ENCODE data around the gene RTL9.
"Not testable (repeated sequence)": the region's sequence is repeated elsewhere in the genome, so short reads cannot be mapped to it uniquely, and the experiment has no call there.

RTL9 gene

GRCh38 chrX:110403441-110404238 lies 45.0 kb downstream of the RTL9 start:
- Histone ChIP-seq H3K9me3 (ENCODE audit: control insufficient read depth in 1 of 2, low read length in 2 of 2) (no peaks in the 10 kb centered on the region), H3K4me3 (ENCODE audit: low read depth in 1 of 2, low read length in 2 of 2) (no peak overlapping the region), H3K27me3 (ENCODE audit: control insufficient read depth in 1 of 2, insufficient read depth in 2 of 2, low read length in 2 of 2) (no peaks in the 10 kb centered on the region), H3K4me1 (ENCODE audit: control insufficient read depth in 1 of 2, insufficient read depth in 2 of 2, low read length in 2 of 2) (no peaks in the 10 kb centered on the region), H3K27ac (ENCODE audit: low read depth, low read length) (no peak overlapping the region), H3K36me3 (ENCODE audit: control insufficient read depth in 1 of 2, insufficient read depth in 2 of 2, low read length in 2 of 2) (no peaks in the 10 kb centered on the region), H3K9ac (ENCODE audit: low read depth in 1 of 2, low read length in 2 of 2) (no peak overlapping the region)

GRCh38 chrX:110404376-110404775 lies 45.7 kb downstream of the RTL9 start:
- H3K4me3 ChIP-seq (ENCODE audit: low read depth in 1 of 2, low read length in 2 of 2): no peak overlapping the region
- no peaks in the 10 kb centered on the region for H3K27me3 ChIP-seq (ENCODE audit: control insufficient read depth in 1 of 2, insufficient read depth in 2 of 2, low read length in 2 of 2)

GRCh38 chrX:110406250-110406649 lies 47.6 kb downstream of the RTL9 start:
- H3K4me1 ChIP-seq (ENCODE audit: control insufficient read depth in 1 of 2, insufficient read depth in 2 of 2, low read length in 2 of 2); H3K9me3 ChIP-seq (ENCODE audit: control insufficient read depth in 1 of 2, low read length in 2 of 2); H3K9ac ChIP-seq (ENCODE audit: low read depth in 1 of 2, low read length in 2 of 2); H3K36me3 ChIP-seq (ENCODE audit: control insufficient read depth in 1 of 2, insufficient read depth in 2 of 2, low read length in 2 of 2); H3K27me3 ChIP-seq (ENCODE audit: control insufficient read depth in 1 of 2, insufficient read depth in 2 of 2, low read length in 2 of 2); H3K27ac ChIP-seq (ENCODE audit: low read depth, low read length); H3K4me3 ChIP-seq (ENCODE audit: low read depth in 1 of 2, low read length in 2 of 2): not testable (repeated sequence)

More at GRCh38 chrX:110404376-110404775, 45.7 kb downstream of the RTL9 start:
- Histone ChIP-seq H3K4me1 (ENCODE audit: control insufficient read depth in 1 of 2, insufficient read depth in 2 of 2, low read length in 2 of 2) (no peaks in the 10 kb centered on the region), H3K9me3 (ENCODE audit: control insufficient read depth in 1 of 2, low read length in 2 of 2) (no peaks in the 10 kb centered on the region), H3K36me3 (ENCODE audit: control insufficient read depth in 1 of 2, insufficient read depth in 2 of 2, low read length in 2 of 2) (no peaks in the 10 kb centered on the region), H3K27ac (ENCODE audit: low read depth, low read length) (no peak overlapping the region), H3K9ac (ENCODE audit: low read depth in 1 of 2, low read length in 2 of 2) (no peak overlapping the region)

- H3K4me1 ChIP-seq (ENCODE audit: control insufficient read depth in 1 of 2, insufficient read depth in 2 of 2, low read length in 2 of 2): no peaks in the 10 kb centered on the region
- no peak overlapping the region for H3K9ac ChIP-seq (ENCODE audit: low read depth in 1 of 2, low read length in 2 of 2)
- H3K27me3 ChIP-seq (ENCODE audit: control insufficient read depth in 1 of 2, insufficient read depth in 2 of 2, low read length in 2 of 2): no peaks in the 10 kb centered on the region
- H3K9me3 ChIP-seq (ENCODE audit: control insufficient read depth in 1 of 2, low read length in 2 of 2): no peaks in the 10 kb centered on the region
- H3K4me3 ChIP-seq (ENCODE audit: low read depth in 1 of 2, low read length in 2 of 2): no peak overlapping the region
- H3K36me3 ChIP-seq (ENCODE audit: control insufficient read depth in 1 of 2, insufficient read depth in 2 of 2, low read length in 2 of 2): no peaks in the 10 kb centered on the region
- no peak overlapping the region for H3K27ac ChIP-seq (ENCODE audit: low read depth, low read length)
These were observed 48.2 kb downstream of the RTL9 start for GRCh38 chrX:110406822-110407221.

GRCh38 chrX:110407910-110408545 lies 49.4 kb downstream of the RTL9 start:
- no peaks in the 10 kb centered on the region for H3K4me1 ChIP-seq (ENCODE audit: control insufficient read depth in 1 of 2, insufficient read depth in 2 of 2, low read length in 2 of 2)
- no peak overlapping the region for H3K27ac ChIP-seq (ENCODE audit: low read depth, low read length)
- H3K9me3 ChIP-seq (ENCODE audit: control insufficient read depth in 1 of 2, low read length in 2 of 2): no peaks in the 10 kb centered on the region
- no peaks in the 10 kb centered on the region for H3K27me3 ChIP-seq (ENCODE audit: control insufficient read depth in 1 of 2, insufficient read depth in 2 of 2, low read length in 2 of 2)
- no peaks in the 10 kb centered on the region for H3K36me3 ChIP-seq (ENCODE audit: control insufficient read depth in 1 of 2, insufficient read depth in 2 of 2, low read length in 2 of 2)
- H3K4me3 ChIP-seq (ENCODE audit: low read depth in 1 of 2, low read length in 2 of 2): no peak overlapping the region
- H3K9ac ChIP-seq (ENCODE audit: low read depth in 1 of 2, low read length in 2 of 2): no peak overlapping the region
